ENCODE data around the gene ARID3B. TPM values are rescaled to one million over a fixed set of nuclear protein-coding genes. Genes with fewer than 3 reads are reported as not detected.

ARID3B gene
- total and polyA plus RNA-seq, 2 of the 13 experiments (the other 11 are each of a cell fraction or from before 2014, with no cell fraction given), result 5.3 to 12.8 TPM

- no peak for TF ChIP-seq ZNF691 (CRISPR knock-in tag; IDR thresholded peaks at IDR 0.05; ENCODE audit: borderline replicate concordance, low read depth)
- TF ChIP-seq RFXAP (CRISPR knock-in tag; IDR thresholded peaks at IDR 0.05; ENCODE audit: borderline replicate concordance), result no peak
- TF ChIP-seq U2AF1 (optimal IDR thresholded peaks at IDR 0.05; ENCODE audit: low read depth, low read length), result no peak
- TF ChIP-seq ZNF143 (CRISPR knock-in tag; IDR thresholded peaks at IDR 0.05), result no peak
- TF ChIP-seq ATF4 (CRISPR knock-in tag; IDR thresholded peaks at IDR 0.05), result no peak
- TF ChIP-seq ZNF557 (CRISPR knock-in tag; IDR thresholded peaks at IDR 0.05), result no peak
- TF ChIP-seq SYNCRIP (IDR thresholded peaks at IDR 0.05; ENCODE audit: insufficient read depth, low read depth, low read length), result no peak
- TF ChIP-seq ZNF20 (CRISPR knock-in tag; IDR thresholded peaks at IDR 0.05), result no peak
- peak; percentile 49; the same call in 1 of the 2 replicates for TF ChIP-seq FOXK1 (CRISPR knock-in tag; IDR thresholded peaks at IDR 0.05; ENCODE audit: borderline replicate concordance, low read depth)
- TF ChIP-seq GLMP (CRISPR knock-in tag; IDR thresholded peaks at IDR 0.05; ENCODE audit: borderline replicate concordance), result no peak
- no peak for TF ChIP-seq IRF1 (CRISPR knock-in tag; IDR thresholded peaks at IDR 0.05; ENCODE audit: low read depth)
- no peak for TF ChIP-seq ARNT2 (CRISPR knock-in tag; IDR thresholded peaks at IDR 0.05; ENCODE audit: low read depth)
- no peak for TF ChIP-seq CC2D1A (CRISPR knock-in tag; IDR thresholded peaks at IDR 0.05)
- no peak for TF ChIP-seq ZNF510 (CRISPR knock-in tag; IDR thresholded peaks at IDR 0.05; ENCODE audit: low read depth)
- 0 out of 2 replicates have a peak, but pooled peaks have one; percentile 36 for TF ChIP-seq PHF8 (CRISPR knock-in tag; IDR thresholded peaks at IDR 0.05)
- no peak for TF ChIP-seq ZBTB46 (CRISPR knock-in tag; IDR thresholded peaks at IDR 0.05; ENCODE audit: borderline replicate concordance)
- no peak for TF ChIP-seq LBX2 (CRISPR knock-in tag; IDR thresholded peaks at IDR 0.05; ENCODE audit: borderline replicate concordance)
- no peak for TF ChIP-seq KLF15 (CRISPR knock-in tag; IDR thresholded peaks at IDR 0.05; ENCODE audit: borderline replicate concordance)
- TF ChIP-seq MYNN (CRISPR knock-in tag; IDR thresholded peaks at IDR 0.05; ENCODE audit: low read depth), result no peak
- TF ChIP-seq ZNF703 (CRISPR knock-in tag; IDR thresholded peaks at IDR 0.05; ENCODE audit: borderline replicate concordance), result no peak
These were observed 79.9 kb downstream of the ARID3B start (continued) for GRCh38 chr15:74620636-74621545.

Measured in HepG2 (cell line).